ENCODE results near the gene ACTA2.

Gene ACTA2

DNA sequence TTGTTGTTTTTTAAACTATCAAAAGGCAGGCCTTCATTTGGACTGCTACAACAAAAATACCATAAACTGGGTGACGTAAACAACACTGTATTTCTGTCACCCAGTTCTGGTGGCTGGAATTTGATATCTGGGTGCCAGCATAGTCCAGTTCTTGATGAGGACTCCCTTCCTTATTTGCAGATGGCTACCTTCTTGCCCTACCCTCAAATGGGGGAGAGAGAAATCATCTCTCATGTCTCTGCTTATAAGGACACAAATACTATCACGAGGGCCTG lies 25.2 kb downstream of the ACTA2 start:
- H3K4me3 ChIP-seq (ENCODE audit: low read depth in 1 of 5, low read length in 5 of 5), result peak overlapping the region in 1 of 5 donors; percentile 13
- peaks cover 12 to 47% (median 41%) of the 10 kb centered on the region in 5 donors for H3K4me1 ChIP-seq (ENCODE audit: control insufficient read depth in 5 of 5, insufficient read depth in 5 of 5, low read length in 5 of 5)
- no peak overlapping the region for H3K9ac ChIP-seq (ENCODE audit: low read length in 5 of 5)
- no peaks in the 10 kb centered on the region for H3K9me3 ChIP-seq (ENCODE audit: control insufficient read depth in 5 of 5, low read length in 5 of 5)
- H3K27me3 ChIP-seq (ENCODE audit: control insufficient read depth in 5 of 5, insufficient read depth in 4 of 5, low read length in 5 of 5), result no peaks in the 10 kb centered on the region
- peak overlapping the region; percentile 83 for H3K27ac ChIP-seq (ENCODE audit: low read depth, low read length)
- peaks cover 0 to 7% (median 0%) of the 10 kb centered on the region in 5 donors for H3K36me3 ChIP-seq (ENCODE audit: control insufficient read depth in 5 of 5, insufficient read depth in 5 of 5, low read length in 5 of 5)

DNA sequence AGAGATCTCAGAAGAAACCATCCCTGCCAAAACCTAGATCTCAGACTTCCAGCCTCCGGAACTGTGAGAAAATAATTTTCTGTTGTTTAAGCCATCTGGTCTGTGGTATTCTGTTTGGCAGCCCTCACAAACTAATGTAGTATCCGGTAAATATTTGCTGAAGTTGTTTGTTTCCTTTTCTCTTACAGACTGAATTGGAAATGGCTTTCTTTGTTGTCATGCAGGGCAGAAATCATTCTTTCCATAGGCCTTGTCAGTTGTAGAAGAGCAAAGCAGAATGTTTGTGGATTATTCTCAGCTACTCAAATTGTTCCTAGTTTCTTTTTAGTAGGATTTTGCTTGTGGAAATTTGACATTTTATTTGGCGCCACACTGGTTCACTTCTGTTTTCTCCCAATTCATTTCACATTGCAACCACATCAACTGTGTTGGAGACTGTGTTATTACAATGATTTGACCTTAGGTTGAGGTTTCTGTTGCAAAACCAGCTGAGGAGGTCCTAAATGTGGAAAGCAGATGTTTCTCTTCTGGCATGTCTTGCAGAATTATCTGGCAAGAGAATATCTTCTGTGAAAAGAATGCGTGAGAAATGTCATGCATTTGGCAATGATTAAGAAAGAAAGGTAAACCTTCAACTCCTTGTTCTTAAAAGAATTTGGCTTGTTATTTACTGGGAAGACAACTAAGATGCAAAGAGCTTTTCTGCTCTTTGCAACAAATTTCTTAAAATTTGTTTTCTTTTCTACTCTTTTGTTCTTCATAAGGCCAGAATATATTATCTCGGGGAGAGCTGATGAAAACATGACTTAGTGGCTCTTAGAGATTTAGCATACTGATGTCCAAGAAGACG lies 25.8 kb downstream of the ACTA2 start:
- no peaks in the 10 kb centered on the region for H3K9me3 ChIP-seq (ENCODE audit: control insufficient read depth in 5 of 5, low read length in 5 of 5)
- peaks cover 12 to 45% (median 36%) of the 10 kb centered on the region in 5 donors for H3K4me1 ChIP-seq (ENCODE audit: control insufficient read depth in 5 of 5, insufficient read depth in 5 of 5, low read length in 5 of 5)
- H3K27me3 ChIP-seq (ENCODE audit: control insufficient read depth in 5 of 5, insufficient read depth in 4 of 5, low read length in 5 of 5), result no peaks in the 10 kb centered on the region
- peak overlapping the region in 4 of 5 donors; percentile 2 to 43 (median 37) for H3K4me3 ChIP-seq (ENCODE audit: low read depth in 1 of 5, low read length in 5 of 5)
- H3K9ac ChIP-seq (ENCODE audit: low read length in 5 of 5), result peak overlapping the region in 1 of 5 donors; percentile 50
- peak overlapping the region; percentile 83 for H3K27ac ChIP-seq (ENCODE audit: low read depth, low read length)
- H3K36me3 ChIP-seq (ENCODE audit: control insufficient read depth in 5 of 5, insufficient read depth in 5 of 5, low read length in 5 of 5), result peaks cover 0 to 7% (median 0%) of the 10 kb centered on the region in 5 donors

DNA sequence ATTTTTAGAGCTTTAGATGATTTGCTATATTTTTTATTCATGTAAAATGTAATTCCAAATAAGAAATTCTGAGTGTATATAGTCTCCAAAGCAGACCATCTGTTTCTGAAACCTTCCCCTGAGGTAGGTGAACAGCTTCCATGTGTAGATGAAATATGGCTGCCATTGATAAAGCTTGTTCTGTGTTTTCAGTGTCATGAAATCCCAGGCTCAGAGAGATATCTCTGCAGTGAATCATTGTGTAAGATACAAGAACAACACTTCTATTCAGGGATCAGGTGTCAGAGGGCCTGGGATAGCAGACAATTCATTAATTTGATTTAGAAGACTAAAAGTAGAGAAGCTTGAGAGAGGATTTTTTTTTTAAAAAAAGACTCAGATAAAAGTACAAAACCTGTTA lies 29.1 kb downstream of the ACTA2 start:
- H3K36me3 ChIP-seq (ENCODE audit: control insufficient read depth in 5 of 5, insufficient read depth in 5 of 5, low read length in 5 of 5), result peaks cover 0 to 16% (median 0%) of the 10 kb centered on the region in 5 donors
- H3K4me1 ChIP-seq (ENCODE audit: control insufficient read depth in 5 of 5, insufficient read depth in 5 of 5, low read length in 5 of 5), result peaks cover 13 to 47% (median 34%) of the 10 kb centered on the region in 5 donors
- H3K27ac ChIP-seq (ENCODE audit: low read depth, low read length), result peak overlapping the region; percentile 37
- no peak overlapping the region for H3K4me3 ChIP-seq (ENCODE audit: low read depth in 1 of 5, low read length in 5 of 5)
- no peaks in the 10 kb centered on the region for H3K9me3 ChIP-seq (ENCODE audit: control insufficient read depth in 5 of 5, low read length in 5 of 5)
- H3K27me3 ChIP-seq (ENCODE audit: control insufficient read depth in 5 of 5, insufficient read depth in 4 of 5, low read length in 5 of 5), result no peaks in the 10 kb centered on the region
- H3K9ac ChIP-seq (ENCODE audit: low read length in 5 of 5), result no peak overlapping the region

DNA sequence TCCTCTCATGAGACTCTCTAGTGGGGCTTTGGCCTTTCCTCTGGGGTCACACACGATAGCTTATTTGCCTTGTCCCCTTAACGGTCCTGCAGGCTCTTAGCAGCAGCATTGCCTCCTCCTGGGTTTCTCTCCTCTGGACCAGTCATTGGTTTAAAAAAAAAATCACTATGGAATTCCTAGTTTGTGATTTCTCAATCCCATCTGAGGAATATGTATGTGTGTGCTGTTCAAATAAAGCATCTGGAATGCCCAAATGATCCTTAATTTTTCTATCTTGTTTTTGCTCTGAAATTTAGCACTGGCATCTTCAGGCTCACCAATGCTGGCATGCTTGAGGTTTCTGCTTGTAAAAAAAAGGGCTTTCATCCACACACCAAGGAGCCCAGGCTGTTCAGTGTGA lies 30.5 kb downstream of the ACTA2 start:
- Histone ChIP-seq H3K27me3 (ENCODE audit: control insufficient read depth in 5 of 5, insufficient read depth in 4 of 5, low read length in 5 of 5) (no peaks in the 10 kb centered on the region), H3K36me3 (ENCODE audit: control insufficient read depth in 5 of 5, insufficient read depth in 5 of 5, low read length in 5 of 5) (peaks cover 0 to 21% (median 4%) of the 10 kb centered on the region in 5 donors), H3K27ac (ENCODE audit: low read depth, low read length) (no peak overlapping the region), H3K4me1 (ENCODE audit: control insufficient read depth in 5 of 5, insufficient read depth in 5 of 5, low read length in 5 of 5) (peaks cover 11 to 35% (median 26%) of the 10 kb centered on the region in 5 donors), H3K4me3 (ENCODE audit: low read depth in 1 of 5, low read length in 5 of 5) (no peak overlapping the region), H3K9me3 (ENCODE audit: control insufficient read depth in 5 of 5, low read length in 5 of 5) (no peaks in the 10 kb centered on the region), H3K9ac (ENCODE audit: low read length in 5 of 5) (no peak overlapping the region)

DNA sequence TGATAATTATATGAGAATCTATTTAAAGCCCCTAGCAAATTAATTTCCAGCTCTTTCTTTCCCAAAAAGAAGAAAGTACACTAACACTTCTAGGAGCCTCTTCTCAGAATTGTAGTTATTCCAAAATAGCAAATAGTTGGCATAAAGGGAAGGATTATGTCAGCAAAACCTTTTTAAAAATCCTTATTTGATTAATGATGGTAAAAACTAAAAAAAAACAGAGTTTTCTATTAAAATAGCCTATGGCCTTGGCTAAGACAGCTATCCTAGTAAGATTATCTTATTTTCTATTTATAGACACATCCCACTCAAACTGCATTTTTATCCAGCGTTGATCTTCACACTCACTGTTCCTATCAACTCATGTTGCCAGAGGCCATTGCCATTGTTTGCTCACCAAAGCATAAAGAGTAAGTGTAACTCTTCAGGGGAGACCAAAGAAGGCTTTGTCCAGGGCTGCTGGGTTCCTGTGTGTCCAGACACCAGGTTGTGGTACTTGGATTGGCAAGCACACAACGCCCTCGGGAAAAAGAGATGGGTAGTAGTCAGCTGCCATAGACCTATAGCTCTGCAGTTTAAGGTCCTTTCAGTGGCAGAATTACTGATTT lies 31.5 kb downstream of the ACTA2 start:
- Histone ChIP-seq H3K9ac (ENCODE audit: low read length in 5 of 5) (peak overlapping the region in 1 of 5 donors; percentile 7), H3K27ac (ENCODE audit: low read depth, low read length) (peak overlapping the region; percentile 63), H3K36me3 (ENCODE audit: control insufficient read depth in 5 of 5, insufficient read depth in 5 of 5, low read length in 5 of 5) (peaks cover 0 to 21% (median 4%) of the 10 kb centered on the region in 5 donors), H3K4me1 (ENCODE audit: control insufficient read depth in 5 of 5, insufficient read depth in 5 of 5, low read length in 5 of 5) (peaks cover 4 to 27% (median 19%) of the 10 kb centered on the region in 5 donors), H3K4me3 (ENCODE audit: low read depth in 1 of 5, low read length in 5 of 5) (no peak overlapping the region), H3K27me3 (ENCODE audit: control insufficient read depth in 5 of 5, insufficient read depth in 4 of 5, low read length in 5 of 5) (no peaks in the 10 kb centered on the region), H3K9me3 (ENCODE audit: control insufficient read depth in 5 of 5, low read length in 5 of 5) (no peaks in the 10 kb centered on the region)

DNA sequence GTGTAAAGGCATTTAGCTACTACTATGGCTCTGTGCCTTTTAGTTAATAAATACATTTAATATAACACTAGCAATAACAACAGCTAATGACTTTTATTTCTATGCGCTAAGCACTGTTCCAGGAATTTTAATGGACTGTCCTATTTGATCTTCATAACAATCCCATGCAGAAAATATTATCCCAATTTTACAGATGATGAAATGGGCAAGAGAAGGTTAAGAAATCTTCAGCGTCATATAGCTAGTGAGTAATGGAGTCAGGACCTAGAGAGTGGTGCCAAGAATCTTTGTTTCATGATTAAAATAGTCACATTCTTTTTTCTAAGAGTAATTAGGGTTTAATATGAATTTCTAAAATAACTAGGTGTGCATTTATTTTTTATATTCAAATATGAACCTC lies 32.4 kb downstream of the ACTA2 start:
- no peak overlapping the region for H3K4me3 ChIP-seq (ENCODE audit: low read depth in 1 of 5, low read length in 5 of 5)
- H3K36me3 ChIP-seq (ENCODE audit: control insufficient read depth in 5 of 5, insufficient read depth in 5 of 5, low read length in 5 of 5), result peaks cover 0 to 21% (median 4%) of the 10 kb centered on the region in 5 donors
- H3K9me3 ChIP-seq (ENCODE audit: control insufficient read depth in 5 of 5, low read length in 5 of 5), result no peaks in the 10 kb centered on the region
- peaks cover 4 to 26% (median 20%) of the 10 kb centered on the region in 5 donors for H3K4me1 ChIP-seq (ENCODE audit: control insufficient read depth in 5 of 5, insufficient read depth in 5 of 5, low read length in 5 of 5)
- no peaks in the 10 kb centered on the region for H3K27me3 ChIP-seq (ENCODE audit: control insufficient read depth in 5 of 5, insufficient read depth in 4 of 5, low read length in 5 of 5)
- no peak overlapping the region for H3K9ac ChIP-seq (ENCODE audit: low read length in 5 of 5)
- peak overlapping the region; percentile 63 for H3K27ac ChIP-seq (ENCODE audit: low read depth, low read length)

DNA sequence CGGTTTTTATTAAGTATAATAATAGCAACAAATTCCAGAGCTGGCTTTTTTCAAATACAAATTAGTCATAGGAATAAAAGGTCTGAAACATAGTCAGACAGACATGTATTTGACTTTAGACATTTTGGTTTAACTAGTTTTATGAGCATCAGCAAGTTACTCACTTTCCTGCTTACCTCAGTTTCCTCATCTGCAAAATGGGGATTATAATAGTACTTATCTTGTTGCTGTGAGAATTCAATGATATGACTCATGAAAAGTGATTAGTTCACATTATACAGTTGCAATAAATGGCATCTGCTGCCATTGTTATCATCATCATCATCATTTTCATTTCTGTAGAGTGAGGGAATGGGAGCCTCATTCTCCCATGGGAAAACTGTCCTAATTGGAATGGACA lies 33.5 kb downstream of the ACTA2 start:
- Histone ChIP-seq H3K4me3 (ENCODE audit: low read depth in 1 of 5, low read length in 5 of 5) (no peak overlapping the region), H3K9me3 (ENCODE audit: control insufficient read depth in 5 of 5, low read length in 5 of 5) (no peaks in the 10 kb centered on the region), H3K27ac (ENCODE audit: low read depth, low read length) (no peak overlapping the region), H3K9ac (ENCODE audit: low read length in 5 of 5) (no peak overlapping the region), H3K36me3 (ENCODE audit: control insufficient read depth in 5 of 5, insufficient read depth in 5 of 5, low read length in 5 of 5) (peaks cover 0 to 17% (median 4%) of the 10 kb centered on the region in 5 donors), H3K27me3 (ENCODE audit: control insufficient read depth in 5 of 5, insufficient read depth in 4 of 5, low read length in 5 of 5) (no peaks in the 10 kb centered on the region), H3K4me1 (ENCODE audit: control insufficient read depth in 5 of 5, insufficient read depth in 5 of 5, low read length in 5 of 5) (peaks cover 4 to 33% (median 21%) of the 10 kb centered on the region in 5 donors)

DNA sequence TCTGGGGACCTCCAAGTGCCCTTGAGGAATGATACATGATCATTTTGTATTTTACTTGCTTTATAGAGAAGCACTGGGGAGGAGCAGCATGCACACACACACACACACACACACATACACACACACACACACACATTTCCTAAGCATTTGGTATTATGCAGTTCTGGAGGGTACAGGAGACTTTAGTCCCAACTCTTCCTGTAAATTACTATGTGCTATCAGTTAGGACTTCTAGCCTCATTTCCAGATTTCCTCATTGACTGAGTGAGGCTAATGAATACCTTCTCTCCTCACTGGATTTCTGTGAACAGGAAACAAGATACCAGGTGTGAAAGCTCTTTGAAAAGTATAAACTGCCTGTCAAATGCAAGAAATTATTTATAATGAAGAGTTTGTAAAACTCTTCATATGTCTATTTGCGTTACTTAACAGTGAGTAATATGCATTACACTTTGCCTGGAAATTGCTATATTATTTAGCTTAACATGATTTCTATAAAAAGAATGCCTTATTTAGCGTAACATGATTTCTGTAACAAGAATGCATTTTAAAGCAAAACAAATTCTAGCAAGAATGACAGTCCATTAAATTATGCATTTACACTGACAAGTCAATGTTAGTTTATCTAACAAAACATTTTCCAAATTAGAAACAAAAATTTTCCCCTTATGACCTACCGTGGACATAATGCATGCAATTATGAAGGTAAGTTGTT lies 34.2 kb downstream of the ACTA2 start:
- no peak overlapping the region for H3K9ac ChIP-seq (ENCODE audit: low read length in 5 of 5)
- H3K27me3 ChIP-seq (ENCODE audit: control insufficient read depth in 5 of 5, insufficient read depth in 4 of 5, low read length in 5 of 5), result no peaks in the 10 kb centered on the region
- H3K4me1 ChIP-seq (ENCODE audit: control insufficient read depth in 5 of 5, insufficient read depth in 5 of 5, low read length in 5 of 5), result peaks cover 4 to 39% (median 28%) of the 10 kb centered on the region in 5 donors
- no peaks in the 10 kb centered on the region for H3K9me3 ChIP-seq (ENCODE audit: control insufficient read depth in 5 of 5, low read length in 5 of 5)
- no peak overlapping the region for H3K27ac ChIP-seq (ENCODE audit: low read depth, low read length)
- H3K36me3 ChIP-seq (ENCODE audit: control insufficient read depth in 5 of 5, insufficient read depth in 5 of 5, low read length in 5 of 5), result peaks cover 0 to 14% (median 4%) of the 10 kb centered on the region in 5 donors
- H3K4me3 ChIP-seq (ENCODE audit: low read depth in 1 of 5, low read length in 5 of 5), result no peak overlapping the region

DNA sequence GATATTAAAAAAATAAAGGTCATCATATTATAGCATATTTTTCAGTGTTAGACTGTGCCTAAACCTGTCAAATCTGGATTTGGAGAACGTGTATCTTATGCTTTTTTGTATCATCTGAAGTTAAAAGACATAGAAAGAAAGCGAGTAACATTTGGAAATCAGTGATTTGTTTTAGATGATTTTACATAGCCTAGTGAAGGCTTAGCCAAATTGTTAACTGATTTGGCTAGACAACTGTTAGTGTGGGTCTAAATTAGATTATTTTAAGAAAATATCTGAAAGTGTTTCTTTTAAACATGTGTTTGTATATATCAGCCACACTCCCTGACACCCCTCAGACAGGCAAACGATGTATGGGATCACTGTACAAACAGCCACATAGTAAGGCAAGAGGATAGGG lies 35.6 kb downstream of the ACTA2 start:
- Histone ChIP-seq H3K4me1 (ENCODE audit: control insufficient read depth in 5 of 5, insufficient read depth in 5 of 5, low read length in 5 of 5) (peaks cover 7 to 47% (median 38%) of the 10 kb centered on the region in 5 donors), H3K27ac (ENCODE audit: low read depth, low read length) (no peak overlapping the region), H3K9ac (ENCODE audit: low read length in 5 of 5) (no peak overlapping the region), H3K36me3 (ENCODE audit: control insufficient read depth in 5 of 5, insufficient read depth in 5 of 5, low read length in 5 of 5) (peaks cover 0 to 14% (median 4%) of the 10 kb centered on the region in 5 donors), H3K9me3 (ENCODE audit: control insufficient read depth in 5 of 5, low read length in 5 of 5) (no peaks in the 10 kb centered on the region), H3K4me3 (ENCODE audit: low read depth in 1 of 5, low read length in 5 of 5) (no peak overlapping the region), H3K27me3 (ENCODE audit: control insufficient read depth in 5 of 5, insufficient read depth in 4 of 5, low read length in 5 of 5) (no peaks in the 10 kb centered on the region)

DNA sequence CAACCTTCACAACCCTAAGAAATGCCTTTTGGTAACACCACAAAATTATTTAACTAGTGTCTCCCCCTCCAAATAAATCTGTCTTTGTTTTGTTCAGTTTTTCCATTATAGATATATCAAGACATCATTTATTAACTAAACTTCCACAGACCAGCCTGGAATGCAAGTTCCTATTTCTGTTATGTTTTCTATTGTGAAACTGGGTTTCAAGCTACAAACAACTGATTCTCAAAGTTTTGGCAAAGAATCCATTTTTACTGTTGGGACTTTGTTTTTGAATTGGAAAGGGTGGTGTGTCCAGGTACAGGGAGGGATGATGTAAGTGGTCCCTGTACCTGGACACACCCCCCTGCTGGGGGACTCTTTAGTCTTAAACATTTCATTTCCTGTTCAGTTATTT lies 36.3 kb downstream of the ACTA2 start:
- no peak overlapping the region for H3K9ac ChIP-seq (ENCODE audit: low read length in 5 of 5)
- no peak overlapping the region for H3K27ac ChIP-seq (ENCODE audit: low read depth, low read length)
- no peaks in the 10 kb centered on the region for H3K9me3 ChIP-seq (ENCODE audit: control insufficient read depth in 5 of 5, low read length in 5 of 5)
- H3K36me3 ChIP-seq (ENCODE audit: control insufficient read depth in 5 of 5, insufficient read depth in 5 of 5, low read length in 5 of 5), result peaks cover 2 to 17% (median 6%) of the 10 kb centered on the region in 5 donors
- H3K4me1 ChIP-seq (ENCODE audit: control insufficient read depth in 5 of 5, insufficient read depth in 5 of 5, low read length in 5 of 5), result peaks cover 7 to 41% (median 35%) of the 10 kb centered on the region in 5 donors
- no peaks in the 10 kb centered on the region for H3K27me3 ChIP-seq (ENCODE audit: control insufficient read depth in 5 of 5, insufficient read depth in 4 of 5, low read length in 5 of 5)
- H3K4me3 ChIP-seq (ENCODE audit: low read depth in 1 of 5, low read length in 5 of 5), result no peak overlapping the region
